Nephron progenitor cell (in vitro differentiated cells): ENCODE measurements around the gene PRKAG1.

Source experiments
- DNase-seq: peaks from one replicate; pipeline ENCODE4 v3.0.0; 2021
- H3K27ac Mint-ChIP-seq: 2 replicates; pipeline ENCODE4 v1.8.0; 2021; ENCODE audit warnings: mild to moderate bottlenecking, moderate library complexity, mixed read lengths
- H3K27me3 Mint-ChIP-seq: 2 replicates; pipeline ENCODE4 v1.8.0; 2021; ENCODE audit warnings: mild to moderate bottlenecking, low read depth, mixed read lengths; ENCODE audit not compliant: poor library complexity
- H3K36me3 Mint-ChIP-seq: 2 replicates; pipeline ENCODE4 v1.8.0; 2021; ENCODE audit warnings: low read depth, mixed read lengths
- H3K4me1 Mint-ChIP-seq: 2 replicates; pipeline ENCODE4 v1.8.0; 2021; ENCODE audit warnings: mixed read lengths
- H3K4me3 Mint-ChIP-seq: 2 replicates; pipeline ENCODE4 v1.8.0; 2021; ENCODE audit warnings: mild to moderate bottlenecking, moderate library complexity, mixed read lengths
- H3K9me3 Mint-ChIP-seq: 2 replicates; pipeline ENCODE4 v1.8.0; 2021; ENCODE audit warnings: mild to moderate bottlenecking, moderate library complexity, mixed read lengths
- CTCF ChIP-seq: fragments of 200-600 bp; sonication (generic); IDR thresholded peaks from 2 replicates; pipeline ENCODE4 v1.5.0; 2021; ENCODE audit warnings: antibody characterized with exemption

PRKAG1 gene

GRCh38 chr12:48968467-48968866 lies 50.1 kb downstream of the PRKAG1 start:
- Mint-ChIP-seq H3K27me3 (peaks cover 62% of the 10 kb centered on the region), H3K27ac (no peak overlapping the region), H3K4me1 (peaks cover 58% of the 10 kb centered on the region), H3K4me3 (peak overlapping the region; percentile 41), H3K9me3 (no peaks in the 10 kb centered on the region), H3K36me3 (no peaks in the 10 kb centered on the region)
- TF ChIP-seq CTCF = no peak
- DNase-seq = no peak

GRCh38 chr12:48967991-48968390 lies 50.6 kb downstream of the PRKAG1 start:
- no peak for TF ChIP-seq CTCF
- DNase-seq = no peak
- peaks cover 57% of the 10 kb centered on the region for H3K27me3 Mint-ChIP-seq
- peaks cover 55% of the 10 kb centered on the region for H3K4me1 Mint-ChIP-seq
- H3K27ac Mint-ChIP-seq = no peak overlapping the region
- no peaks in the 10 kb centered on the region for H3K36me3 Mint-ChIP-seq
- H3K4me3 Mint-ChIP-seq = no peak overlapping the region
- no peaks in the 10 kb centered on the region for H3K9me3 Mint-ChIP-seq

- no peak for DNase-seq
- no peak for TF ChIP-seq CTCF
- Mint-ChIP-seq H3K36me3 (no peaks in the 10 kb centered on the region), H3K4me3 (no peak overlapping the region), H3K27me3 (peaks cover 43% of the 10 kb centered on the region), H3K4me1 (peaks cover 54% of the 10 kb centered on the region), H3K9me3 (no peaks in the 10 kb centered on the region), H3K27ac (no peak overlapping the region)
Observed at GRCh38 chr12:48966177-48966895, 52.2 kb downstream of the PRKAG1 start.

GRCh38 chr12:48965298-48965838 lies 53.2 kb downstream of the PRKAG1 start:
- no peak for TF ChIP-seq CTCF
- H3K27me3 Mint-ChIP-seq = peaks cover 33% of the 10 kb centered on the region
- peaks cover 53% of the 10 kb centered on the region for H3K4me1 Mint-ChIP-seq
- no peak overlapping the region for H3K27ac Mint-ChIP-seq
- no peaks in the 10 kb centered on the region for H3K9me3 Mint-ChIP-seq
- no peak for DNase-seq
- no peak overlapping the region for H3K4me3 Mint-ChIP-seq
- H3K36me3 Mint-ChIP-seq = no peaks in the 10 kb centered on the region

- no peak for DNase-seq
- Mint-ChIP-seq H3K36me3 (no peaks in the 10 kb centered on the region), H3K4me3 (no peak overlapping the region), H3K27me3 (peaks cover 11% of the 10 kb centered on the region), H3K27ac (no peak overlapping the region), H3K9me3 (no peaks in the 10 kb centered on the region), H3K4me1 (peaks cover 45% of the 10 kb centered on the region)
- no peak for TF ChIP-seq CTCF
Observed at GRCh38 chr12:48961801-48962200, 56.8 kb downstream of the PRKAG1 start.

GRCh38 chr12:48961331-48961730 lies 57.2 kb downstream of the PRKAG1 start:
- Mint-ChIP-seq H3K27ac (no peak overlapping the region), H3K36me3 (peaks cover under 1% of the 10 kb centered on the region), H3K4me1 (peaks cover 43% of the 10 kb centered on the region), H3K4me3 (no peak overlapping the region), H3K9me3 (no peaks in the 10 kb centered on the region), H3K27me3 (peaks cover 11% of the 10 kb centered on the region)
- TF ChIP-seq CTCF = no peak
- no peak for DNase-seq
